ENCODE results near the gene MAN1A1. TPM values are rescaled to one million over a fixed set of nuclear protein-coding genes. Genes with fewer than 3 reads are reported as not detected.

Gene MAN1A1
- polyA plus RNA-seq, 3 donors: 11.0 to 20.4 (median 16.1) TPM

DNA sequence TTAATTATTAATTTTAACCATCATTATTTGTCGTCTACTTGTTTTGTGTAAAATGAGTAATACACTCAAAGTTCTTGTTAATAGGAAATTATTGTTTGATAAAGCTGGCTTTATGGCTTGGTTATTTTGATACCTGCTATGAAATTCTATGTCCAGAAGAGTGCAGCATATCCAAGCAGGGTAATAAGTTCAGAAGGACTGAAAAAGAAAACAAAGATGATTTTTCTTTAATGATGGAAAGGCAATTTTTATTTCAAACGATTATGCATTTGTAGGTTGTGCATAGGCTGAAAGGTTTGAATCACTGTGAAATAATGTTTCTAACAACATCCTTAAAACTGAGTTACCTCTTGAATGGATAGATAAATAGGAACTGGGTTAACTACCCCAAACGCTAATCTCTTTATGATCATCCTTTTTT, 1.4 kb upstream of the MAN1A1 start:
- TF ChIP-seq, protein P1, sequence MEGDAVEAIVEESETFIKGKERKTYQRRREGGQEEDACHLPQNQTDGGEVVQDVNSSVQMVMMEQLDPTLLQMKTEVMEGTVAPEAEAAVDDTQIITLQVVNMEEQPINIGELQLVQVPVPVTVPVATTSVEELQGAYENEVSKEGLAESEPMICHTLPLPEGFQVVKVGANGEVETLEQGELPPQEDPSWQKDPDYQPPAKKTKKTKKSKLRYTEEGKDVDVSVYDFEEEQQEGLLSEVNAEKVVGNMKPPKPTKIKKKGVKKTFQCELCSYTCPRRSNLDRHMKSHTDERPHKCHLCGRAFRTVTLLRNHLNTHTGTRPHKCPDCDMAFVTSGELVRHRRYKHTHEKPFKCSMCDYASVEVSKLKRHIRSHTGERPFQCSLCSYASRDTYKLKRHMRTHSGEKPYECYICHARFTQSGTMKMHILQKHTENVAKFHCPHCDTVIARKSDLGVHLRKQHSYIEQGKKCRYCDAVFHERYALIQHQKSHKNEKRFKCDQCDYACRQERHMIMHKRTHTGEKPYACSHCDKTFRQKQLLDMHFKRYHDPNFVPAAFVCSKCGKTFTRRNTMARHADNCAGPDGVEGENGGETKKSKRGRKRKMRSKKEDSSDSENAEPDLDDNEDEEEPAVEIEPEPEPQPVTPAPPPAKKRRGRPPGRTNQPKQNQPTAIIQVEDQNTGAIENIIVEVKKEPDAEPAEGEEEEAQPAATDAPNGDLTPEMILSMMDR (IDR thresholded peaks at IDR 0.05): peak; percentile 65
- H3K79me2 ChIP-seq (ENCODE audit: insufficient read depth, low read length): peaks cover 70% of the 10 kb centered on the region
- Mint-ChIP-seq H3K4me1 (peaks cover 60% of the 10 kb centered on the region), H3K27ac (peak overlapping the region in 4 of 7 donors; percentile 90 to 93 (median 92)), H3K36me3 (peaks cover 0 to 8% of the 10 kb centered on the region in 2 donors), H3K27me3 (ENCODE audit: low read depth in 3 of 3) (peaks cover 3 to 8% (median 5%) of the 10 kb centered on the region in 3 donors), H3K4me3 (peak overlapping the region; percentile 65 to 96), H3K9me3 (no peaks in the 10 kb centered on the region)
- no peaks in the 10 kb centered on the region for H3K36me3 ChIP-seq (replicated peaks in 1 of 2; ENCODE audit: control insufficient read depth in 1 of 2, insufficient read depth in 2 of 2, low read length in 2 of 2)
- no peaks in the 10 kb centered on the region for H3K27me3 ChIP-seq (ENCODE audit: control insufficient read depth in 2 of 2, insufficient read depth in 2 of 2, low read length in 2 of 2)
- H3K9me3 ChIP-seq (replicated peaks in 1 of 2; ENCODE audit: control insufficient read depth in 1 of 2, insufficient read depth in 1 of 2, low read length in 2 of 2): no peaks in the 10 kb centered on the region
- H3K9ac ChIP-seq (ENCODE audit: insufficient read depth, low read length, poor library complexity, severe bottlenecking): no peak overlapping the region
- peak overlapping the region in 1 of 2 donors; percentile 91 for H3K27ac ChIP-seq (ENCODE audit: low read depth in 1 of 2, low read length in 2 of 2)
- no CpG with 5 or more reads among the region's 3 CpGs for WGBS (ENCODE audit: insufficient coverage)
- peaks cover 49 to 65% of the 10 kb centered on the region in 2 donors for H3K4me1 ChIP-seq (ENCODE audit: control insufficient read depth in 1 of 2, insufficient read depth in 2 of 2, low read length in 2 of 2)
- peak overlapping the region; percentile 90 for H3K4me2 ChIP-seq (replicated peaks; ENCODE audit: extremely low read depth, low read length, poor library complexity, severe bottlenecking)
- intact Hi-C loops (cut with micrococcal nuclease): no loop called here
- H3K4me3 ChIP-seq (replicated peaks in 1 of 3; ENCODE audit: low read depth in 2 of 3, low read length in 3 of 3): peak overlapping the region; percentile 72 to 96 (median 95)
- H4K20me1 ChIP-seq (ENCODE audit: insufficient read depth, low read length): peaks cover 11% of the 10 kb centered on the region
- H2AFZ ChIP-seq (ENCODE audit: insufficient read depth, low read depth, low read length, poor library complexity, severe bottlenecking): no peak overlapping the region
- no peak for DNase-seq

- peaks cover 61% of the 10 kb centered on the region for H3K4me1 Mint-ChIP-seq
- peak in 2 of 3 donors; percentile 56 to 59 for DNase-seq
- H3K79me2 ChIP-seq (ENCODE audit: insufficient read depth, low read length): peaks cover 76% of the 10 kb centered on the region
Observed at GRCh38 chr6:119350202-119350951, 816 bp upstream of the MAN1A1 start.

More at GRCh38 chr6:119350202-119350951, 816 bp upstream of the MAN1A1 start:
- no peaks in the 10 kb centered on the region for H3K9me3 ChIP-seq (replicated peaks in 1 of 2; ENCODE audit: control insufficient read depth in 1 of 2, insufficient read depth in 1 of 2, low read length in 2 of 2)
- Mint-ChIP-seq H3K4me3 (peak overlapping the region; percentile 94 to 96), H3K27me3 (ENCODE audit: low read depth in 3 of 3) (peaks cover 3 to 8% (median 5%) of the 10 kb centered on the region in 3 donors), H3K36me3 (peaks cover 5 to 9% of the 10 kb centered on the region in 2 donors), H3K9me3 (no peaks in the 10 kb centered on the region), H3K27ac (peak overlapping the region; percentile 86 to 93 (median 90))
- TF ChIP-seq, protein P1 (IDR thresholded peaks at IDR 0.05): no peak
- H3K9ac ChIP-seq (ENCODE audit: insufficient read depth, low read length, poor library complexity, severe bottlenecking): peak overlapping the region; percentile 90
- H3K27me3 ChIP-seq (ENCODE audit: control insufficient read depth in 2 of 2, insufficient read depth in 2 of 2, low read length in 2 of 2): no peaks in the 10 kb centered on the region
- H3K36me3 ChIP-seq (replicated peaks in 1 of 2; ENCODE audit: control insufficient read depth in 1 of 2, insufficient read depth in 2 of 2, low read length in 2 of 2): no peaks in the 10 kb centered on the region
- H3K27ac ChIP-seq (ENCODE audit: low read depth in 1 of 2, low read length in 2 of 2): peak overlapping the region; percentile 83 to 91
- 0% methylated on average over 10 of the region's 24 CpGs for WGBS (ENCODE audit: insufficient coverage)
- intact Hi-C loops (cut with micrococcal nuclease): no loop called here
- peaks cover 49 to 59% of the 10 kb centered on the region in 2 donors for H3K4me1 ChIP-seq (ENCODE audit: control insufficient read depth in 1 of 2, insufficient read depth in 2 of 2, low read length in 2 of 2)
- peaks cover 11% of the 10 kb centered on the region for H4K20me1 ChIP-seq (ENCODE audit: insufficient read depth, low read length)
- H3K4me2 ChIP-seq (replicated peaks; ENCODE audit: extremely low read depth, low read length, poor library complexity, severe bottlenecking): peak overlapping the region; percentile 90
- peak overlapping the region; percentile 81 for H2AFZ ChIP-seq (ENCODE audit: insufficient read depth, low read depth, low read length, poor library complexity, severe bottlenecking)
- peak overlapping the region; percentile 72 to 96 (median 95) for H3K4me3 ChIP-seq (replicated peaks in 1 of 3; ENCODE audit: low read depth in 2 of 3, low read length in 3 of 3)

Data from CD14-positive monocyte (primary cell).